HG02970 (cell line): ENCODE data around the gene ZNF280C.
A peak's percentile ranks its signal among the peaks of the same experiment; 100 is the strongest.

Source experiments
- ATAC-seq: cut with Tn5 transposase; IDR thresholded peaks from one replicate; pipeline ENCODE4 v1.9.1; 2021; ENCODE audit warnings: mild to moderate bottlenecking, moderate library complexity, moderate number of reproducible peaks; ENCODE audit not compliant: unreplicated experiment, low FRiP score

ZNF280C gene

GRCh38 chrX:130184168-130184567, 84.5 kb downstream of the ZNF280C start:
- no peak for ATAC-seq

GRCh38 chrX:130179579-130180215, 89.0 kb downstream of the ZNF280C start:
- no peak for ATAC-seq

- no peak for ATAC-seq
These were observed 89.5 kb downstream of the ZNF280C start for GRCh38 chrX:130179170-130179569.

GRCh38 chrX:130176942-130177341, 91.8 kb downstream of the ZNF280C start:
- ATAC-seq: no peak

- ATAC-seq: peak; percentile 66
These were observed 92.3 kb downstream of the ZNF280C start for GRCh38 chrX:130176354-130176776.

GRCh38 chrX:130174937-130175336, 93.8 kb downstream of the ZNF280C start:
- no peak for ATAC-seq

- no peak for ATAC-seq
These were observed 94.5 kb downstream of the ZNF280C start for GRCh38 chrX:130174045-130174704.

- no peak for ATAC-seq
These were observed 95.4 kb downstream of the ZNF280C start for GRCh38 chrX:130173190-130173895.

GRCh38 chrX:130172127-130172845, 96.4 kb downstream of the ZNF280C start:
- no peak for ATAC-seq

- ATAC-seq: no peak
These were observed 97.1 kb downstream of the ZNF280C start, which contains the start of gene RAB33A for GRCh38 chrX:130171446-130172126. RAB33A (plus strand) TSS chrX:130171962; CDS start chrX:130172063, 101 bp downstream.

- peak; percentile 39 for ATAC-seq
These were observed 97.8 kb downstream of the ZNF280C start for GRCh38 chrX:130170752-130171445.

GRCh38 chrX:130167040-130167439, 101.7 kb downstream of the ZNF280C start:
- no peak for ATAC-seq

GRCh38 chrX:130166503-130166777, 102.3 kb downstream of the ZNF280C start:
- ATAC-seq: no peak

- peak; percentile 84 for ATAC-seq
These were observed 102.8 kb downstream of the ZNF280C start, which contains the start of gene AIFM1 for GRCh38 chrX:130165703-130166502. AIFM1 (minus strand) TSS chrX:130165841; CDS start chrX:130165656, 185 bp downstream.

- no peak for ATAC-seq
These were observed 103.5 kb downstream of the ZNF280C start for GRCh38 chrX:130165181-130165702.

GRCh38 chrX:130163398-130163797, 105.3 kb downstream of the ZNF280C start:
- no peak for ATAC-seq

- no peak for ATAC-seq
These were observed 106.5 kb downstream of the ZNF280C start for GRCh38 chrX:130162094-130162735.

- no peak for ATAC-seq
These were observed 108.9 kb downstream of the ZNF280C start for GRCh38 chrX:130159776-130160175.
